NCI-H1105 treated with DMSO at 0.1 percent for 48 hours (cell line): ENCODE data around the gene PASD1.
"Not testable (repeated sequence)": the region's sequence is repeated elsewhere in the genome, so short reads cannot be mapped to it uniquely, and the experiment has no call there.

Source experiments
- DNase-seq: peaks from one replicate; lab custom pipeline; 2025; lab: John Stamatoyannopoulos, UW

Gene PASD1

GRCh38 chrX:151563449-151563848 lies at the start of gene PASD1:
Gene PASD1 (plus strand): TSS chrX:151563675. CDS start chrX:151601554, 37,879 bp downstream.
- no peak for DNase-seq

GRCh38 chrX:151515237-151515636 lies 48.2 kb upstream of the PASD1 start:
- no peak for DNase-seq

- DNase-seq: no peak
These were observed 46.8 kb upstream of the PASD1 start for GRCh38 chrX:151516538-151517187.

GRCh38 chrX:151517421-151517820 lies 46.1 kb upstream of the PASD1 start:
- no peak for DNase-seq

- no peak for DNase-seq
These were observed 40.1 kb upstream of the PASD1 start for GRCh38 chrX:151523351-151523750.

- no peak for DNase-seq
These were observed 26.9 kb upstream of the PASD1 start for GRCh38 chrX:151536571-151536970.

- no peak for DNase-seq
These were observed 25.9 kb upstream of the PASD1 start for GRCh38 chrX:151537572-151537971.

- no peak for DNase-seq
These were observed 25.0 kb upstream of the PASD1 start for GRCh38 chrX:151538190-151539122.

- no peak for DNase-seq
These were observed 19.8 kb upstream of the PASD1 start for GRCh38 chrX:151543706-151544105.

GRCh38 chrX:151546226-151546625 lies 17.2 kb upstream of the PASD1 start:
- DNase-seq: not testable (repeated sequence)

- not testable (repeated sequence) for DNase-seq
These were observed 12.3 kb upstream of the PASD1 start for GRCh38 chrX:151551176-151551575.

- DNase-seq: no peak
These were observed 10.7 kb upstream of the PASD1 start for GRCh38 chrX:151552743-151553142.

GRCh38 chrX:151555301-151555700 lies 8.2 kb upstream of the PASD1 start:
- DNase-seq: not testable (repeated sequence)

- DNase-seq: not testable (repeated sequence)
These were observed 990 bp upstream of the PASD1 start for GRCh38 chrX:151562485-151562884.

GRCh38 chrX:151563003-151563402 lies 472 bp upstream of the PASD1 start:
- not testable (repeated sequence) for DNase-seq

GRCh38 chrX:151564035-151564434 lies 560 bp downstream of the PASD1 start:
- DNase-seq: no peak

GRCh38 chrX:151566872-151567271 lies 3.4 kb downstream of the PASD1 start:
- not testable (repeated sequence) for DNase-seq

- DNase-seq: no peak
These were observed 7.1 kb downstream of the PASD1 start for GRCh38 chrX:151570561-151570960.

- not testable (repeated sequence) for DNase-seq
These were observed 29.9 kb downstream of the PASD1 start for GRCh38 chrX:151593384-151593783.

GRCh38 chrX:151596282-151596681 lies 32.8 kb downstream of the PASD1 start:
- DNase-seq: no peak

- no peak for DNase-seq
These were observed 41.5 kb downstream of the PASD1 start for GRCh38 chrX:151604931-151605330.

- no peak for DNase-seq
These were observed 45.7 kb downstream of the PASD1 start for GRCh38 chrX:151609222-151609621.

GRCh38 chrX:151621422-151621821 lies 57.9 kb downstream of the PASD1 start:
- no peak for DNase-seq
